Bladder microvascular endothelial cell (primary cell): ENCODE results near the gene MARCKS. TPM values are rescaled to one million over a fixed set of nuclear protein-coding genes. Genes with fewer than 3 reads are reported as not detected.

ENCODE experiments used
- total RNA-seq: library from RNA; depleted of rRNA; stranded (reverse); fragments of >200 nt; gene quantifications from 2 replicates; pipeline ENCODE4 v1.2.3, GENCODE V29; 2014

Gene MARCKS
- 91.6 and 192 TPM in 2 replicates for total RNA-seq

GRCh38 chr6:113856625-113857555, at the start of gene MARCKS:
TSS of gene MARCKS (plus strand) at chr6:113857345. CDS start at chr6:113857746, 401 bp downstream.

Other genes starting within 250 kb of the MARCKS start
- gene HDAC2, start 113.8 kb downstream of the MARCKS start, total RNA-seq = 41.8 and 168 TPM in 2 replicates